ENCODE measurements around the gene NAV3.

Gene NAV3

GRCh38 chr12:77953528-77954205, 123.0 kb downstream of the NAV3 start:
- no peak for TF ChIP-seq CTCF (IDR thresholded peaks at IDR 0.05; ENCODE audit: low read depth, low read length)
- Histone ChIP-seq H3K4me3 (ENCODE audit: low read depth, low read length) (no peak overlapping the region), H3K9me3 (ENCODE audit: severe bottlenecking) (no peaks in the 10 kb centered on the region), H3K27me3 (ENCODE audit: insufficient read depth, low read depth, severe bottlenecking) (no peaks in the 10 kb centered on the region), H3K27ac (no peak overlapping the region), H3K36me3 (no peaks in the 10 kb centered on the region)
- no peak for DNase-seq

GRCh38 chr12:77954206-77954555, 123.5 kb downstream of the NAV3 start:
- TF ChIP-seq CTCF (IDR thresholded peaks at IDR 0.05; ENCODE audit: low read depth, low read length), result no peak
- DNase-seq, result no peak
- Histone ChIP-seq H3K27ac (no peak overlapping the region), H3K27me3 (ENCODE audit: insufficient read depth, low read depth, severe bottlenecking) (no peaks in the 10 kb centered on the region), H3K36me3 (no peaks in the 10 kb centered on the region), H3K9me3 (ENCODE audit: severe bottlenecking) (no peaks in the 10 kb centered on the region), H3K4me3 (ENCODE audit: low read depth, low read length) (no peak overlapping the region)

GRCh38 chr12:77957062-77957461, 126.4 kb downstream of the NAV3 start:
- TF ChIP-seq CTCF (IDR thresholded peaks at IDR 0.05; ENCODE audit: low read depth, low read length), result no peak

GRCh38 chr12:77963576-77964178, 133.0 kb downstream of the NAV3 start:
- no peaks in the 10 kb centered on the region for H3K9me3 ChIP-seq (ENCODE audit: severe bottlenecking)
- H3K27me3 ChIP-seq (ENCODE audit: insufficient read depth, low read depth, severe bottlenecking), result no peaks in the 10 kb centered on the region
- no peak for DNase-seq
- no peak for TF ChIP-seq CTCF (IDR thresholded peaks at IDR 0.05; ENCODE audit: low read depth, low read length)
- no peak overlapping the region for H3K4me3 ChIP-seq (ENCODE audit: low read depth, low read length)
- no peaks in the 10 kb centered on the region for H3K36me3 ChIP-seq
- H3K27ac ChIP-seq, result no peak overlapping the region

More at GRCh38 chr12:77957062-77957461, 126.4 kb downstream of the NAV3 start:
- Histone ChIP-seq H3K36me3 (no peaks in the 10 kb centered on the region), H3K27me3 (ENCODE audit: insufficient read depth, low read depth, severe bottlenecking) (no peaks in the 10 kb centered on the region), H3K27ac (no peak overlapping the region), H3K9me3 (ENCODE audit: severe bottlenecking) (no peaks in the 10 kb centered on the region), H3K4me3 (ENCODE audit: low read depth, low read length) (no peak overlapping the region)
- DNase-seq, result no peak

GRCh38 chr12:77965790-77966189, 135.1 kb downstream of the NAV3 start:
- Histone ChIP-seq H3K4me3 (ENCODE audit: low read depth, low read length) (no peak overlapping the region), H3K27ac (no peak overlapping the region), H3K36me3 (no peaks in the 10 kb centered on the region), H3K27me3 (ENCODE audit: insufficient read depth, low read depth, severe bottlenecking) (no peaks in the 10 kb centered on the region), H3K9me3 (ENCODE audit: severe bottlenecking) (no peaks in the 10 kb centered on the region)
- no peak for TF ChIP-seq CTCF (IDR thresholded peaks at IDR 0.05; ENCODE audit: low read depth, low read length)
- no peak for DNase-seq

- Histone ChIP-seq H3K9me3 (ENCODE audit: severe bottlenecking) (no peaks in the 10 kb centered on the region), H3K4me3 (ENCODE audit: low read depth, low read length) (no peak overlapping the region), H3K27ac (no peak overlapping the region), H3K27me3 (ENCODE audit: insufficient read depth, low read depth, severe bottlenecking) (no peaks in the 10 kb centered on the region), H3K36me3 (no peaks in the 10 kb centered on the region)
- TF ChIP-seq CTCF (IDR thresholded peaks at IDR 0.05; ENCODE audit: low read depth, low read length), result no peak
- DNase-seq, result no peak
Measured at GRCh38 chr12:77968021-77968420, 137.3 kb downstream of the NAV3 start.
